Liver (tissue), 9 donors: ENCODE measurements around the gene LENG9. TPM values are rescaled to one million over a fixed set of nuclear protein-coding genes. Genes with fewer than 3 reads are reported as not detected.

Experiments
- DNase-seq: peaks from one replicate; pipeline ENCODE4 v3.0.0-alpha.2; 2017; ENCODE audit warnings: low spot score
- H3K27ac ChIP-seq, 2 donors: one replicate each; pipeline ENCODE4 v1.7.0; 2013; ENCODE audit warnings: inconsistent platforms in 2 of 2, low read length in 2 of 2, control low read depth in 1 of 2, low read depth in 1 of 2, mild to moderate bottlenecking in 1 of 2
- H3K27me3 ChIP-seq, 4 donors: one replicate each; pipeline versions ENCODE4 v1.6.1 to v1.7.0; 2013; ENCODE audit warnings: low read length in 3 of 4, inconsistent platforms in 1 of 4, mild to moderate bottlenecking in 1 of 4, moderate library complexity in 1 of 4; ENCODE audit not compliant: control insufficient read depth in 4 of 4, insufficient read depth in 4 of 4
- H3K36me3 ChIP-seq, 4 donors: one replicate each; pipeline versions ENCODE4 v1.6.1 to v1.7.0; 2013; ENCODE audit warnings: low read length in 3 of 4, mild to moderate bottlenecking in 3 of 4, low read depth in 1 of 4, moderate library complexity in 1 of 4; ENCODE audit not compliant: control insufficient read depth in 4 of 4, insufficient read depth in 3 of 4
- H3K4me1 ChIP-seq, 4 donors: one replicate each; pipeline versions ENCODE4 v1.6.1 to v1.7.0; 2013; ENCODE audit warnings: low read length in 3 of 4, mild to moderate bottlenecking in 3 of 4, moderate library complexity in 1 of 4; ENCODE audit not compliant: control insufficient read depth in 4 of 4, insufficient read depth in 4 of 4
- H3K4me3 ChIP-seq, 3 donors: one replicate each; pipeline versions ENCODE4 v1.6.1 to v1.7.0; 2013; ENCODE audit warnings: low read length in 3 of 3, control low read depth in 1 of 3, low read depth in 1 of 3, mild to moderate bottlenecking in 1 of 3
- H3K9ac ChIP-seq, 2 donors: one replicate each; pipeline ENCODE4 v1.7.0; 2013; ENCODE audit warnings: low read length in 2 of 2, mild to moderate bottlenecking in 2 of 2, moderate library complexity in 2 of 2, control low read depth in 1 of 2, low read depth in 1 of 2
- H3K9me3 ChIP-seq, 4 donors: one replicate each; pipeline versions ENCODE4 v1.6.1 to v1.7.0; 2013; ENCODE audit warnings: low read length in 3 of 4; ENCODE audit not compliant: control insufficient read depth in 4 of 4
- EGR1 ChIP-seq, 2 donors: IDR thresholded peaks; 2 replicates each; pipeline ENCODE4 v1.6.1; 2016 to 2018; ENCODE audit warnings: antibody characterized with exemption in 2 of 2, low read depth in 2 of 2
- FOXA1 ChIP-seq: IDR thresholded peaks from 2 replicates; pipeline ENCODE4 v1.6.1; 2016; ENCODE audit warnings: antibody characterized with exemption
- FOXA2 ChIP-seq: IDR thresholded peaks from 2 replicates; pipeline ENCODE4 v1.6.1; 2016; ENCODE audit warnings: antibody characterized with exemption
- GABPA ChIP-seq, 2 donors: IDR thresholded peaks in 1 of 2; conservative IDR thresholded peaks in 1 of 2; 2 replicates each; pipeline ENCODE4 v1.6.1; 2016; ENCODE audit warnings: antibody characterized with exemption in 2 of 2, mild to moderate bottlenecking in 1 of 2, moderate library complexity in 1 of 2
- HNF4A ChIP-seq, 2 donors: conservative IDR thresholded peaks; 2 replicates each; pipeline ENCODE4 v1.6.1; 2016; ENCODE audit warnings: antibody characterized with exemption in 2 of 2, mild to moderate bottlenecking in 2 of 2
- HNF4G ChIP-seq: IDR thresholded peaks from 2 replicates; pipeline ENCODE4 v1.6.1; 2016; ENCODE audit warnings: antibody characterized with exemption
- JUND ChIP-seq, 2 donors: IDR thresholded peaks; 2 replicates each; pipeline ENCODE4 v1.6.1; 2016; ENCODE audit warnings: antibody characterized with exemption in 2 of 2
- NR2F2 ChIP-seq: IDR thresholded peaks from 2 replicates; pipeline ENCODE4 v1.6.1; 2016; ENCODE audit warnings: antibody characterized with exemption
- RAD21 ChIP-seq, 2 donors: IDR thresholded peaks; 2 replicates each; pipeline ENCODE4 v1.6.1; 2016; ENCODE audit warnings: antibody characterized with exemption in 2 of 2, mild to moderate bottlenecking in 2 of 2
- RXRA ChIP-seq, 2 donors: IDR thresholded peaks; 2 replicates each; pipeline ENCODE4 v1.6.1; 2017 to 2018; ENCODE audit warnings: antibody characterized with exemption in 2 of 2, mild to moderate bottlenecking in 1 of 2
- SP1 ChIP-seq: IDR thresholded peaks from 2 replicates; pipeline ENCODE4 v1.6.1; 2018; ENCODE audit warnings: antibody characterized with exemption, mild to moderate bottlenecking
- TAF1 ChIP-seq: conservative IDR thresholded peaks from 2 replicates; pipeline ENCODE4 v1.6.1; 2016; ENCODE audit warnings: antibody characterized with exemption, mild to moderate bottlenecking
- YY1 ChIP-seq: IDR thresholded peaks from 2 replicates; pipeline ENCODE4 v1.6.1; 2016; ENCODE audit warnings: antibody characterized with exemption, mild to moderate bottlenecking
- WGBS: extraction: QIAGEN DNeasy Blood & Tissue Kit; methylation state at CpG from one replicate; pipeline ENCODE4 v1.1.7; 2013; 5-methylcytosine and 5-hydroxymethylcytosine counted together
- polyA plus RNA-seq, 2 donors: library from polyadenylated mRNA; stranded (reverse) in 1 of 2; unstranded in 1 of 2; fragments of 200-250 nt in 1 of 2; fragments of >200 nt in 1 of 2; fragmentation: Nextera tagmentation in 1 of 2; extraction: Ambion mirVana in 1 of 2; gene quantifications; one replicate each; pipeline versions ENCODE4 v1.2.1 to v1.2.3, GENCODE V29; 2013 to 2015
- total RNA-seq, 2 donors: library from RNA; depleted of rRNA; stranded (reverse); fragments of >200 nt; gene quantifications; one replicate each; pipeline ENCODE4 v1.2.3, GENCODE V29; 2014
- TF ChIP-seq, protein P1 (sequence below): IDR thresholded peaks from 2 replicates; pipeline ENCODE4 v1.6.1; 2016; ENCODE audit warnings: antibody characterized with exemption, mild to moderate bottlenecking
- TF ChIP-seq, protein P2 (sequence below): IDR thresholded peaks from 2 replicates; pipeline ENCODE4 v1.6.1; 2016; ENCODE audit warnings: antibody characterized with exemption
- TF ChIP-seq, protein P3 (sequence below): fragments of 150-350 bp; IDR thresholded peaks from 2 replicates; pipeline ENCODE4 v1.5.1; 2017; ENCODE audit warnings: improper control_type of control experiment, low read depth, low read length; ENCODE audit not compliant: missing input control
- TF ChIP-seq, protein P4 (sequence below): IDR thresholded peaks from 2 replicates; pipeline ENCODE4 v1.6.1; 2016; ENCODE audit warnings: antibody characterized with exemption
- TF ChIP-seq, protein P5 (sequence below): IDR thresholded peaks from 2 replicates; pipeline ENCODE4 v1.6.1; 2016; ENCODE audit warnings: antibody characterized with exemption
- donor health status: healthy.
- donor health status: healthy.
- donor health status: healthy.
- donor health status: healthy.
- donor health status: healthy.

The LENG9 gene
- total and polyA plus RNA-seq, 4 donors, result 0.19 to 6.9 (median 2.0) TPM

DNA sequence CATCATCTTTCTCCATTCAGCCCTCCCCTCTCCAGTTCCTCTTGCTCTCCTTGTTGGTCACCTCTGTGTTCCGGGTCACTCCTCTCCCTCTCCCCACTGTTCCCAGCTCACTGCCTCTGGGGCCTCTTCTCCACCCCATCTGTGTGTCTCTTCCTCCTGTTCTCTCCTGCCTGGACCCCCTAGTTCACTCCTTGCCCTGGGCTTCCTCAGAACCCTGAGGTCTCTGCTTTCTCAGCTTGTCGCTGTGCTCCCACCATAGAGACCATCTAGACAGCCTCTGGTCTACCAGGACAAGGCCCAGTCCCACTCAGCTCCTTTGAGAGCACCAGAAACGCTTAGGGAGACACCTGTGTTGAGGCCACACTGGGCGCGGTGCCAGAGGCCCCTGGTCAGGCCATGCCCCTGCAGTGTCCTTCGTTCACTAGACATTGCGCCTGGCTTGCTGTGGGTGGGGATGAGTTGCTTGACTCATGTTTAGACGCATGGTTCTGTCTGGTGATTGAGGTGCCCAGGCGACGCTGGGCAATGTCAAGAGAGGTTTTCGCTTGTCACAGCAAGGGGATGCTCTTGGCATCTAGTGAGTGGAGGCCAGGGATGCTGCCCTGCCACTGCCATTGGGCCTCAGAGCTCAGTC lies 4.8 kb downstream of the LENG9 start:
- TF ChIP-seq NR2F2, result no peak
- TF ChIP-seq EGR1 (IDR thresholded peaks at IDR 0.05; ENCODE audit: low read depth in 2 of 2), result no peak
- TF ChIP-seq GABPA (IDR thresholded peaks at IDR 0.05 in 1 of 2, conservative IDR thresholded peaks at IDR 0.05 in 1 of 2), result no peak
- no peak for TF ChIP-seq FOXA1
- TF ChIP-seq, protein P1, sequence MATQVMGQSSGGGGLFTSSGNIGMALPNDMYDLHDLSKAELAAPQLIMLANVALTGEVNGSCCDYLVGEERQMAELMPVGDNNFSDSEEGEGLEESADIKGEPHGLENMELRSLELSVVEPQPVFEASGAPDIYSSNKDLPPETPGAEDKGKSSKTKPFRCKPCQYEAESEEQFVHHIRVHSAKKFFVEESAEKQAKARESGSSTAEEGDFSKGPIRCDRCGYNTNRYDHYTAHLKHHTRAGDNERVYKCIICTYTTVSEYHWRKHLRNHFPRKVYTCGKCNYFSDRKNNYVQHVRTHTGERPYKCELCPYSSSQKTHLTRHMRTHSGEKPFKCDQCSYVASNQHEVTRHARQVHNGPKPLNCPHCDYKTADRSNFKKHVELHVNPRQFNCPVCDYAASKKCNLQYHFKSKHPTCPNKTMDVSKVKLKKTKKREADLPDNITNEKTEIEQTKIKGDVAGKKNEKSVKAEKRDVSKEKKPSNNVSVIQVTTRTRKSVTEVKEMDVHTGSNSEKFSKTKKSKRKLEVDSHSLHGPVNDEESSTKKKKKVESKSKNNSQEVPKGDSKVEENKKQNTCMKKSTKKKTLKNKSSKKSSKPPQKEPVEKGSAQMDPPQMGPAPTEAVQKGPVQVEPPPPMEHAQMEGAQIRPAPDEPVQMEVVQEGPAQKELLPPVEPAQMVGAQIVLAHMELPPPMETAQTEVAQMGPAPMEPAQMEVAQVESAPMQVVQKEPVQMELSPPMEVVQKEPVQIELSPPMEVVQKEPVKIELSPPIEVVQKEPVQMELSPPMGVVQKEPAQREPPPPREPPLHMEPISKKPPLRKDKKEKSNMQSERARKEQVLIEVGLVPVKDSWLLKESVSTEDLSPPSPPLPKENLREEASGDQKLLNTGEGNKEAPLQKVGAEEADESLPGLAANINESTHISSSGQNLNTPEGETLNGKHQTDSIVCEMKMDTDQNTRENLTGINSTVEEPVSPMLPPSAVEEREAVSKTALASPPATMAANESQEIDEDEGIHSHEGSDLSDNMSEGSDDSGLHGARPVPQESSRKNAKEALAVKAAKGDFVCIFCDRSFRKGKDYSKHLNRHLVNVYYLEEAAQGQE, result no peak
- TF ChIP-seq, protein P2, sequence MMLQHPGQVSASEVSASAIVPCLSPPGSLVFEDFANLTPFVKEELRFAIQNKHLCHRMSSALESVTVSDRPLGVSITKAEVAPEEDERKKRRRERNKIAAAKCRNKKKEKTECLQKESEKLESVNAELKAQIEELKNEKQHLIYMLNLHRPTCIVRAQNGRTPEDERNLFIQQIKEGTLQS, result no peak
- TF ChIP-seq, protein P3, sequence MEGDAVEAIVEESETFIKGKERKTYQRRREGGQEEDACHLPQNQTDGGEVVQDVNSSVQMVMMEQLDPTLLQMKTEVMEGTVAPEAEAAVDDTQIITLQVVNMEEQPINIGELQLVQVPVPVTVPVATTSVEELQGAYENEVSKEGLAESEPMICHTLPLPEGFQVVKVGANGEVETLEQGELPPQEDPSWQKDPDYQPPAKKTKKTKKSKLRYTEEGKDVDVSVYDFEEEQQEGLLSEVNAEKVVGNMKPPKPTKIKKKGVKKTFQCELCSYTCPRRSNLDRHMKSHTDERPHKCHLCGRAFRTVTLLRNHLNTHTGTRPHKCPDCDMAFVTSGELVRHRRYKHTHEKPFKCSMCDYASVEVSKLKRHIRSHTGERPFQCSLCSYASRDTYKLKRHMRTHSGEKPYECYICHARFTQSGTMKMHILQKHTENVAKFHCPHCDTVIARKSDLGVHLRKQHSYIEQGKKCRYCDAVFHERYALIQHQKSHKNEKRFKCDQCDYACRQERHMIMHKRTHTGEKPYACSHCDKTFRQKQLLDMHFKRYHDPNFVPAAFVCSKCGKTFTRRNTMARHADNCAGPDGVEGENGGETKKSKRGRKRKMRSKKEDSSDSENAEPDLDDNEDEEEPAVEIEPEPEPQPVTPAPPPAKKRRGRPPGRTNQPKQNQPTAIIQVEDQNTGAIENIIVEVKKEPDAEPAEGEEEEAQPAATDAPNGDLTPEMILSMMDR, result no peak
- TF ChIP-seq, protein P4, sequence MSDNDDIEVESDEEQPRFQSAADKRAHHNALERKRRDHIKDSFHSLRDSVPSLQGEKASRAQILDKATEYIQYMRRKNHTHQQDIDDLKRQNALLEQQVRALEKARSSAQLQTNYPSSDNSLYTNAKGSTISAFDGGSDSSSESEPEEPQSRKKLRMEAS, result no peak
- no peak for TF ChIP-seq TAF1
- no peak for TF ChIP-seq HNF4G
- no peak for TF ChIP-seq FOXA2
- no peak for TF ChIP-seq SP1
- TF ChIP-seq JUND (IDR thresholded peaks at IDR 0.05), result no peak
- TF ChIP-seq HNF4A (conservative IDR thresholded peaks at IDR 0.05), result no peak
- H3K4me3 ChIP-seq, result no peak overlapping the region
- H3K9me3 ChIP-seq, result no peaks in the 10 kb centered on the region
- H3K4me1 ChIP-seq, result peaks cover 3 to 15% (median 10%) of the 10 kb centered on the region in 4 donors
- H3K27ac ChIP-seq, result no peak overlapping the region
- H3K27me3 ChIP-seq, result no peaks in the 10 kb centered on the region
- no peak for DNase-seq
- WGBS, result 94% methylated on average over 11 of the region's 11 CpGs
- peaks cover 46 to 77% (median 60%) of the 10 kb centered on the region in 4 donors for H3K36me3 ChIP-seq
- H3K9ac ChIP-seq, result no peak overlapping the region

DNA sequence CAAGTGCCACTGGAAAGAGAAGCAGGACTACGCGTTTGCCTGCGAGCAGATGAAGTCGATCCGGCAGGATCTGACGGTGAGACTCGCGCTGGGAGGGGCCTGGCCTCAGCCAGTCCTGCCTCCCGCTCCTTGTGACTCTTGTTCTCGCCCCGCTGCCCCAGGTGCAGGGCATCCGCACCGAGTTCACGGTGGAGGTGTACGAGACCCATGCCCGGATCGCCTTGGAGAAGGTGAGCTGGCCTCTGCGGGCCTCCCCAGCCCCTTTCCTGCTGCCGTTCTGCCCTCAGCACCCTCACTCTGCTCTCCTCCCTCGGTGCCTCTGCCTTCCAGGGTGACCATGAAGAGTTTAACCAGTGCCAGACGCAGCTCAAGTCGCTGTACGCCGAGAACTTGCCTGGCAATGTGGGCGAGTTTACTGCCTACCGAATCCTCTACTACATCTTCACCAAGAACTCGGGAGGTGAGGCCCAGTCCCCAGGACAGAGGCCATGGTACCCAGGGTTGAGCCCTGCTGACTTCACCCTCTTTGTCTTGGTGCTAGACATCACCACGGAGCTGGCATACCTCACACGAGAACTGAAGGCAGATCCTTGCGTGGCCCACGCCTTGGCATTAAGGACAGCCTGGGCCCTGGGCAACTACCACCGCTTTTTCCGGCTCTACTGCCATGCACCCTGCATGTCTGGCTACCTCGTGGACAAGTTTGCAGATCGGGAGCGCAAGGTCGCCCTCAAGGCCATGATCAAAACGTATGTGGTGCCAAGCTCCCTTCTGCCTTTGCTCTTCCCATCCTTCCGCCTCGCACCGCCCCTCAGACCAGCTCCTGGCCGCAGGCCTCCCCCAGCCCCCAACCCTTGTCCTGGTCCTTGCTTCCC lies 5.6 kb downstream of the LENG9 start:
- TF ChIP-seq RXRA (IDR thresholded peaks at IDR 0.05) (no peak), NR2F2 (no peak), HNF4A (conservative IDR thresholded peaks at IDR 0.05) (no peak), JUND (IDR thresholded peaks at IDR 0.05) (no peak), SP1 (no peak), YY1 (no peak), HNF4G (no peak), RAD21 (IDR thresholded peaks at IDR 0.05) (no peak), FOXA2 (no peak), FOXA1 (no peak), TAF1 (no peak)
- TF ChIP-seq, protein P5, sequence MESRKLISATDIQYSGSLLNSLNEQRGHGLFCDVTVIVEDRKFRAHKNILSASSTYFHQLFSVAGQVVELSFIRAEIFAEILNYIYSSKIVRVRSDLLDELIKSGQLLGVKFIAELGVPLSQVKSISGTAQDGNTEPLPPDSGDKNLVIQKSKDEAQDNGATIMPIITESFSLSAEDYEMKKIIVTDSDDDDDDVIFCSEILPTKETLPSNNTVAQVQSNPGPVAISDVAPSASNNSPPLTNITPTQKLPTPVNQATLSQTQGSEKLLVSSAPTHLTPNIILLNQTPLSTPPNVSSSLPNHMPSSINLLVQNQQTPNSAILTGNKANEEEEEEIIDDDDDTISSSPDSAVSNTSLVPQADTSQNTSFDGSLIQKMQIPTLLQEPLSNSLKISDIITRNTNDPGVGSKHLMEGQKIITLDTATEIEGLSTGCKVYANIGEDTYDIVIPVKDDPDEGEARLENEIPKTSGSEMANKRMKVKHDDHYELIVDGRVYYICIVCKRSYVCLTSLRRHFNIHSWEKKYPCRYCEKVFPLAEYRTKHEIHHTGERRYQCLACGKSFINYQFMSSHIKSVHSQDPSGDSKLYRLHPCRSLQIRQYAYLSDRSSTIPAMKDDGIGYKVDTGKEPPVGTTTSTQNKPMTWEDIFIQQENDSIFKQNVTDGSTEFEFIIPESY, result no peak
- TF ChIP-seq, protein P2, result no peak
- TF ChIP-seq, protein P4, result no peak
- TF ChIP-seq, protein P3, result no peak
- Histone ChIP-seq H3K4me1 (peaks cover 3 to 10% (median 6%) of the 10 kb centered on the region in 4 donors), H3K27ac (no peak overlapping the region), H3K4me3 (no peak overlapping the region), H3K27me3 (no peaks in the 10 kb centered on the region), H3K36me3 (peaks cover 54 to 85% (median 64%) of the 10 kb centered on the region in 4 donors), H3K9ac (no peak overlapping the region), H3K9me3 (no peaks in the 10 kb centered on the region)
- DNase-seq, result no peak
- 95% methylated on average over 42 of the region's 42 CpGs for WGBS
